GM10847 (cell line): Measurements from ENCODE around the gene PNPLA7.

Experiments
- POLR2A ChIP-seq: IDR thresholded peaks from 2 replicates; pipeline ENCODE4 v1.6.1; 2011; ENCODE audit not compliant: insufficient read length; ENCODE audit errors: extremely low read depth

Gene PNPLA7

DNA sequence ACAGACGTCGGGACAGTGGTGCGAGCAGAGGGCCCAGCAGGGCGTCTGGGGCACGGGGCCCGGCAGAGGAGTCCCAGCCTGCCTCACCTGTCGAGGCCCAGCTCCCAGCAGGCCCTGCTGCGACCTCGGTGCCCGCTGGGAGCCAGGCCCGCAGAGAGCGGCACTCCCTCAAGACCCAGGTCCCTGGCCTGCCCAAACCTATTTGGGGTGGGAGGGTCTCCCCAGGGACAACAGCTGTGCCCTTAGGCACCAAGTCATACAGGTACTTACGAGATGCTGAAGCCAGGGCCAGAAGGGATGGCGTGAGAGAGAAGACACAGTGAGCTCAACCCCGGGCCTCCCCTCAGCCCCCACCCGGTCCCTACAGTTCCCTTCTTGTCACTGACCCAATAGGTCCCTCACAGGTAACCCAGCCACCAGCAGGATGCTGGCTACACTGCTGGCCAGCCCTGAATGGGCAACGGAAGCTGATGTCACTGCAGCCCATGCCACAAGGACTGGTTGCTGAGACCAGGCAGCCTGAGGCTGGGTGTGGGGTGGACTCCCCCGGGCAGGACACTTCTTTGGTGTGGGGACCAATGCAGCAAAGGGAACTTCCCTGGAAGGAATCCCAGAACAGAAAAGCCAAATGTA lies 94.7 kb downstream of the PNPLA7 start:
- no peak for TF ChIP-seq POLR2A

DNA sequence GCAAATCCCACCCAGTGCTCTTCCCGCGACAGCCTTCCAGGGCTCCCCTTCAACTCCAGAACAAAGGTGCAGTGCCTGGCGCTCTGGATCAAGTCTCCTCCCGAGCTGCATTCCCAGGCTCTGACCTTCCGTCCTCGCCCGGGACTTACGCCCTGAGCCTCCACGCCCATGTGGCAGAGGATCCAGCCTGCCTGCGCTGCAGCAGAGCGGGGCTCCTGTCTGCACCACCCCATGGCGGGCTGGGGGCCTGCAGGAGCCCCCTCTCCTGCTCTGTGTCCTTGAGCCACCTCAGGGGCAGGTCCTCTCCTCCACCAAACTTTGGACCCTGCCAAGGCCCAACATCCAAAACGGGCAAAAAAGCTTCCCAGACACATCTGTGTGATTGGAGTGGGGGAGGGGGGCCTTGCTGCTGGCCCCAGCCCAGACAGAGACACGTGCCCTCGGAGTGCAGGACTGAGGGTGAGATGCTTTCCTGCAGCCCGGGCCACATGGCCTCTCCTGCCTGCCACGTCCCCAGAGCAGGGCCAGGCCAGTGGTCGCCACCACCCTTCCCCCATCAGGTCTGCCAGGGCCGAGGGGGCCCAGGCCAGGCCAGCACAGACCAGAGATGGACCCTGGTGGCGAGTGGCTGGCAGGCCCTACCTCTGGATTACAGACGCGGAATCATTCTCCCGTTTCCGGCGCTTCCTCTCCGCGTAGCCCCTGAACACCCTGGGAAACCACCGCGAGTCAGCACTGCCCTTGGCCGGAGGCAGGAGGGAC lies 95.4 kb downstream of the PNPLA7 start:
- no peak for TF ChIP-seq POLR2A

DNA sequence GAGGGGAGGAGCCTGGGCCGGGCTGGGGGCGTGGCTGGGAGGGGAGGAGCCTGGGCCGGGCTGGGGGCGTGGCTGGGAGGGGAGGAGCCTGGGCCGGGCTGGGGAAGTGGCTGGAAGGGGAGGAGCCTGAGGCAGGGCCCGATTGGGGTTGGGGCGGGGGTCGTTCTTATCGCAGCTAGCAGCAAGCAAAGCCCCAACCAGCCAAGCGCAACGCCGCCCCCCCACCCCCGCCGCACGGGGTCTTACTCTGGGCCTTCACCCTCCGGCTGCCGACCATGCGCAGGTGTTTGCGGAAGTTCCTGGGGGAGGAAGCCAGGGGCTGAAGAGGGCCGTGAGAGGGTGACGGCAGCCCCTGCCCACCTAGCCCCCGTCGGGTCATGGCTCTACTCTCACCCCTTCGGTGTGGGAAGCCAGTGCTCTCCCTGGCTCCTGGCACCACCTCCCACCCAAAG lies 96.0 kb downstream of the PNPLA7 start:
- peak; percentile 18 for TF ChIP-seq POLR2A

DNA sequence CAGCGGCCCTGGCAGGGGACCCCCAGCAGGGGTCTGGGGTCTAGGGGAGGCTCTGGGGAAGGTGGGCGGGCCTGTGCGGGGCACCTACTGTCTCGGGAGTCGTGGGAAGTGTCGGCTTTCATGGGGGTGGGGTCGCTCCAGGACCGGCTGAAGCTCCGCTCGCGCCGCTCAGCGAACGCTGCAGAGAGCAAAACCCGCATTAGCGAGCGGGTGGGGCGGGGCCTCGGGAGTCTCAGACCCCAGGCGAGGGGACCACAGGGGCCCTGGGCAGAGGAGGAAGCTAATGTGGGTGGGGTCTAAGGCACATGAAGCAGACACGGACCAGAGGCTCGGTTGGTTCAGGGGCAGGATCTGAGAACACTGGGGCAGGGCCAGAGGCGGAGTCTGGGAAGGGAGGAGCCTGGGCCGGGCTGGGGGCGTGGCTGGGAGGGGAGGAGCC lies 96.5 kb downstream of the PNPLA7 start:
- TF ChIP-seq POLR2A, result no peak

DNA sequence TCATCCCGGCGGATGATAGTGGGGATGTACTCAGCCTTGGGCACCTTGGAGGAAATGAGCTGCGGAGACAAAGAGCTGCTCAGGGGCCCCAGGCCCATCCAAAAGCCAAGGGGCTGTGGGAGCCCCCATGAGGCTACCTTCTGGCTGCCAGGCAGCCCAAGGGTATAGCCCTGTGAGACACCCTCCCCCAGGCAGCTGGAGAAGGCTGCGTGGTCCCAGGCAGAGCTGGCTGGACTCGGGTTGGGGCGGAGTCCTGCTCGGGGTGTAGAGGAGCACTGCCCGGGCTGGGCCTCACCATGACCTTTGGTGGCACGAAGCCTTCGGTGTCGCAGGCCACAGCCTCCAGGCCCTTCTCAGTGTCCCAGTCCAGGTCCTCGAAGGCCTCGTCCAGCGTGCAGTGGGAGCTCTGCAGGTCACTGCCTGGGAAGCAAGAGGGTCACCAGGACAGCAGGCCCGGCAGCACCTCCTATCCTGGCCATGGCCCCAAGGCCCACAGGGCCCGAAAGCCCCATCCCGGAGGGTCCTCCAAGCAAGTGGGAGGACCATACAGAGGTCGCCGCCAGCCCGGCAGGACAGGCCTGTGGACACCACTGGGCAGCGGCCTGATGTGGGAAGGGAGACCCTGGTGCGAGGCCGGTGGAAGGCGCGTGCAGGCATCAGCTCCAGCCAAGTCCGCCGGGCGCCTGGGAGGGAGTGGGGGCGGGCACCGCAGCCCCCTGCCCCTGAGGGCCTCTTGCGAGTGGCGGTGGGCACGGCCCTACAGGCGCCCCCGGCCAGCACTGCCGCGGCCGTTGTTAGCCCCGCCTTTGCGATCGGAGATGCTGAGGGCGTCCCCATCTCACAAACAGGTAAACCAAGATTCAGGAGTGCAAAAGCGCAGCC lies 97.2 kb downstream of the PNPLA7 start:
- no peak for TF ChIP-seq POLR2A

DNA sequence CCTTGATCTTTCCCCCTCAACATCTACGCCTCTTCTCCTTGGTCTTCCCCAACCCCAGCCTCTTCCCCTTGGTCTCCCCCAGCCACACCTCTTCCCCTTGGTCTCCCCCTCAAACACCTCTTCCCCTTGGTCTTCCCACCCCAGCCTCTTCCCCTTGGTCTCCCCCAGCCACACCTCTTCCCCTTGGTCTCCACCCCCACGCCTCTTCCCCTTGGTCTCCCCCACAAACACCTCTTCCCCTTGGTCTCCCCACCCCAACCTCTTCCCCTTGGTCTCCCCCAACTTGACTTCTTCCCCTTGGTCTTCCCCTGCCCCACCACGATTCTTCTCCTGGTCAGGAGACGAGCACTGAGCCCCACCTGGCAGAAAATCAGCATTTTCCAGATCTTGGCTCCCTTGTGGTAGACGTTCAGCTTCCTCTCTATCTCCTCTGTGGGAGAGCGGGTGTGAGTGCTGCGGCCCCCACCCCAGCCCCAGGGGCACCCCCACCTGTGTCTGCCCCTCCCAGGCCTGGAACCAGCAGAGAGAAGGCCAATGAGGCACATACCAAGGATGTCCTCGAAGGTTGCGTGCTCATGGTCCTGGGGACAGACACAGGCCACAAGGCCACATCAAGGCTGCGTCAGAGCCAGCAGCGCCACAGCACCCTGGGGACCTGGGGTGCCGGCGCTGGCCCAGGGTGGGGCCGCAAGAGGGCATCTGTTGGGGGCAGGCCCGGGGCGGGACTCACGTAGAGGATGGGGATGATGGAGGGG lies 98.0 kb downstream of the PNPLA7 start:
- TF ChIP-seq POLR2A, result no peak

DNA sequence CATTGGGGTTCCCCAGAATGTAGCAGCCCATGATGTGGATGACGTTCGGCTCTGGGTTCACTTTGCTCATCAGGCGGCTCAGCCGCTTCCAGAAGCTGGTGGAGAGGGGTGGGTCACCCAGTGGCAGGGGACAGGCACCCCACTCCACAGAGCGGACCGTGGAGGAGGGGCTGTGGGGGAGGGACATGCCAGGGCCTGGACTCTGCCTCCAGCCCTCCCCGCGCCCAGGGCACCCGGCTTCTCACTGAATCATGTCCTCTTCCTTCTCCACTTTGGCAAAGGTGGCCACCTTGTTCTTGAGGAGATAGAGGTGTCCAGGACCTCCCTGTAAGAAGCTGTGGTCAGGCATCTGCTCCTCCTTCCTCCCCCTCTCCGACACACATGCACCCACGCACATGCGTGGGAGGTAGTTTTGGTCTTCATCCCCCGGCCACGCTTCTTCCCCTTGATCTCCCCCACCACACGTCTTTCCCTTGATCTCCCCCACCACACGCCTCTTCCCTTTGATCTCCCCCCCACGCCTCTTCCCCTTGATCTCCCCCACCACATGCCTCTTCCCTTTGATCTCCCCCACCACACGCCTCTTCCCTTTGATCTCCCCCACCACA lies 100.2 kb downstream of the PNPLA7 start:
- TF ChIP-seq POLR2A, result no peak

DNA sequence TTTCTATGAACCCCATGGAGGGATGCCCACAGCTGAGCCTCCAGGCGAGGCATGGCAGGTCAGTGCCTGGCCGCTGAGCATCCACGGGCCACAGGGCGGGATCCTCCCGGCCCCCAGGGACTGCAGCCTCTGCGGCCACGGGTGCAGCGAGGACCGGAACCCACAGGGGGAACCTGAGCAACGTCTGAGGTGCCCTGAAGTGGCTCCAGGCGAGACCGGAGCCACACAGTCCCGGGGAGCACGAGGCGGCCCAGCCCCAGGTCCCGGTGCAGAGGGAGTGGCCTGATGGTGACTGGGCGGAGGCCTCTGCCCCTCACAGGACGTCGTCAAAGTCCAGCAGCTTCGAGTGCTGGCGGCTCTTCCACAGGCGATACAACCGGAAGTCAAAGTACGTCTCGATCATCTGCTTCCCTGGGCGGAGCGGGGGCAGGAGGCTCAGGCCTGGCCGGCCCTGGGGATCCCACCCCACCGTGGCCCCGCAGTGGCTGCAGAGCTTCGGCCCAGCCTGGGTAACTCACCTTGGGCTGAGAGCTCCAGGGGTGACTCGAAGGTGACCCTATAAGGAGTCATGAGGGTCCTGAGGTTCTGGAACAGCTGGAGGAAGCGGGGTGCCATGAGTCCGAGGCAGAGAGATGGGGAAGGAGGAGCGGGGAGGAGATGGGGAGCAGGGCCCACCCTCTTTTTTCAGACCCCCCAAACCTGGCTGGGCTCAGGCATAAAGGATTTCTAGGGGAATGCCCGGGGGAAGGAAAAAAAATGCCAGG lies 100.9 kb downstream of the PNPLA7 start:
- no peak for TF ChIP-seq POLR2A

DNA sequence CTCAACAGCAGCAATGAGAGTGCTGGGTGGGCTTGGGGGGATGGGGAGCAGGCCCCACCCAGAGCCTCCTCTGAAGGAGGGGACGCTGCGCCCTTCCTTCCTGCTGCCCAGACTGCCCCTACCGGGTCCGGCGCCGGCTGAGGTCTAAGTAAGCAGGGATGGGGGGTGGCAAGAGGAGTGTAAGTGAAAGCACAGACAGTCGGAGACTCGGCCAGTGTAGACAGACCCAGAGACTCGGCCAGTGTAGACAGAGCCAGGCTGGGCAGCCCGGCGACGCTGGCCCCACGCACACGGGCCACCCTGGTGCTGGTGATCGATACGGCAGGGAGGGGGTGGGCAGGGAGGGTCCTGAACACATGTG lies 101.6 kb downstream of the PNPLA7 start:
- no peak for TF ChIP-seq POLR2A

DNA sequence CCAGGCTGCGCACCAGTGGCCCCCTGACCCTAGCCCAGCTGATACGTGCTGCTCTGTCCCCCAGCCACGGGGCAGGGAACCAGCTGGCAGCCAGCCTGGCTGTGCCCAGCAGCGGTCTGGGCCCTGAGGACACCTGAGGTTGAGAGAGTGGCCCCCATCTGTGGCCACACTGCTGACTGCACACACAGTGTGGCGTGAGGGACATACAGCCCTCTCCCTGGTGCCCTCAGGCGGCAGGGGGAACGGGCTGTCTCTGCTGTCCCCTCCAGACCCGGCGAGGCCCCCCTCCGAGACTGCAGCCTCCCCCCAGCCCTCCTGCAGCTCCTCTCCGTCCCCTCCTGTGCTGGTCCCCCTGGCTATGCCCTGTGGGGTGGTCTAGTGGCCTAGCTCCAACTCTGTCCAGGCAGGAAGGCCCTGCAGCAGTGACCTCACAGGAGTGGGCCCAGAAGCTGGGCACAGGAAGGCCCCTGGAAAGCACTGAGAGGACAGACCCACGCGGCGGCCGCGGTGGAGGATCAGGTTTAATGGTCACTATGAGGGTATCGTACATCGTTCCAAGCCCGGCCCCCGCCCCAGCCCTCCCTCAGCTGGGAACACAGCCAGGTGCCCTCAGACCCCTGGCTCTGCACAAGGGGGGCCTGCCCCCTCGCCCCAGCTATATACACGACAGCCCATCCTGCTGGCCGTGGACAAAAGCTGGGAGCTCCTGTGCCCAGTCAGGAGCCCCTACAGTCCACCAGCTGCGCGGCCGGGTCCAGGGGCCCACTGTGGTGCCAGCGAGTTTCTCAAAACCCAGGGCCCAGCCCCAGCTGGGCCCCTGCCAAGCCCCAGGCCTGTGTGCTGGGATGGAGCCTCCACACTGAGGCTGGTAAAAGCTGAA lies 102.2 kb downstream of the PNPLA7 start:
- no peak for TF ChIP-seq POLR2A

DNA sequence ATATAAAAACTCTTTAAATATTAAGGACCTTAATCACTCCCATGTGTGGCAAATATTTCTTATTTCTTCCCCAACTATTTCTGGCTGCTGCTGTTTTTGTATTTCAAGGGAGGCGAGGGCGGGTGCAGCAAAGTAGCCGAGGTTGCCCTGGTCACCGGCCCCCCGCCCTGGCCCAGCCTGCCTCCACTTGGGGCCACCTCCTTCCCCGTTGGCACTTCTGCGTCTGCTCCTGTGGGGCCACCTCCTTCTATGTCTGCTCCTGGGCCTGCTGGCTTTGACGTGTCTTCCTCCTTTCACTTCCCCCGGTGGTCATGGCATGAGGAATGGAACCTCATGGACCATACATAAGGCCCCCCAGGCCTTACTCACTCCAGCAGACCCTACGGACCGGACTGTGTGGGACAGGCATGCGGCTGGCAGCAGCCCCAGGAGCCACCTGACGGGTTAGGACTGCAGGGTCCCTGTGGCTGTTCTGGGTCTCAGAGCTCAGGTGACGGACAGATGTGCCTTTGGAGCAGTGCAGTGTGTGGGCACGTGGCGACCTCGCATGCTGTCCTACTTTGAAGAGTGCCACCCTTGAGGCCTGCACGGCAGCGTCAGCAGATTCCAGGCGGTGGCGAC lies 103.2 kb downstream of the PNPLA7 start:
- TF ChIP-seq POLR2A, result no peak

DNA sequence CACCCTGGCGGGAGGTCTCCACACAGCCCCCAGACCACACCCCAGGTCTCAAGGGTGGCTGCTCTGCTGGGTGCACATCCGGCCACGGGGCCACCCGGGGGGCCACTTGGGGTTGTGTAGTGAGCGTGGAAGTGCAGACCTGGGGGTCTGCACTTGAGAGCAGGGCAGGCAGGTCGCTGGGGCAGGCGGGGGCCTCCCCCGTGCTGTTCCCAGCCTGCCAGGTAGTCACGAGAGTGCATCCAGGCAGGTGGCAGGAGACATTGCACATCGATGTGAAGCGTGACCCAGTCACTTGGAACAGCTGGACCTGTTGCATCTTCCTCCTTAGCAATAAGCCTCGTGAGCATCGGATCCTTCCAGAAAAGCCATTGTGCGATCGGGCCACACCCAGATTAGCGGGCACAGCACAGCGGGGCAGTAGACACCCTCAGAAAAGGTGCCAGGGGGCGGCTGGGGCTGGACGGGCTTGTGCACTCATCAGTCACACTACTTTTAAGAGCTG lies 104.2 kb downstream of the PNPLA7 start:
- TF ChIP-seq POLR2A, result no peak
